ENCODE data around the gene GPR62. TPM values are rescaled to one million over a fixed set of nuclear protein-coding genes. Genes with fewer than 3 reads are reported as not detected.

Gene GPR62
- total RNA-seq, 2 donors from 2014 or later, result 0.41 to 0.97 TPM

GRCh38 chr3:51994530-51994929 is 39.3 kb downstream of the GPR62 start:
- Histone ChIP-seq H3K9me3 (no peaks in the 10 kb centered on the region), H3K27me3 (replicated peaks; ENCODE audit: insufficient read depth) (no peaks in the 10 kb centered on the region), H3K36me3 (no peaks in the 10 kb centered on the region), H3K27ac (peak overlapping the region in 1 of 2 donors; percentile 88), H3K4me3 (peak overlapping the region; percentile 55 to 80), H3K4me1 (replicated peaks) (peaks cover 7% of the 10 kb centered on the region)
- no peak for DNase-seq (ENCODE audit: low spot score)
- intact Hi-C loops (cut with DNase I), result no loop called here
- TF ChIP-seq POLR2AphosphoS5 (IDR thresholded peaks at IDR 0.05) (no peak), CTCF (IDR thresholded peaks at IDR 0.05) (no peak), POLR2A (IDR thresholded peaks at IDR 0.05) (no peak)
- WGBS, result 78% methylated on average over 2 of the region's 2 CpGs

- H3K4me1 ChIP-seq (replicated peaks), result peaks cover 7% of the 10 kb centered on the region
- intact Hi-C loops (cut with DNase I), result no loop called here
- no peaks in the 10 kb centered on the region for H3K36me3 ChIP-seq
- H3K27me3 ChIP-seq (replicated peaks; ENCODE audit: insufficient read depth), result no peaks in the 10 kb centered on the region
- DNase-seq (ENCODE audit: low spot score), result peak; percentile 89
- 0% methylated on average over 26 of the region's 40 CpGs for WGBS
- peak; percentile 99 for TF ChIP-seq POLR2AphosphoS5 (IDR thresholded peaks at IDR 0.05)
- peak in 3 of 4 experiments; percentile 45 to 64 (median 45) for TF ChIP-seq CTCF (IDR thresholded peaks at IDR 0.05)
- peak; percentile 56 for TF ChIP-seq POLR2A (IDR thresholded peaks at IDR 0.05)
- H3K27ac ChIP-seq, result peak within 1 kb of the TSS; percentile 80 to 88
- H3K9me3 ChIP-seq, result no peaks in the 10 kb centered on the region
- peak within 1 kb of the TSS; percentile 55 to 80 for H3K4me3 ChIP-seq
Observed at GRCh38 chr3:51995346-51996163, 40.4 kb downstream of the GPR62 start, which contains the start of gene RPL29. Gene RPL29, minus strand, starts transcription at chr3:51995895. Its CDS starts 434 bp downstream, at chr3:51995461.

GRCh38 chr3:51997172-51997571 is 42.0 kb downstream of the GPR62 start:
- Histone ChIP-seq H3K27ac (no peak overlapping the region), H3K36me3 (no peaks in the 10 kb centered on the region), H3K4me3 (no peak overlapping the region), H3K4me1 (replicated peaks) (peaks cover 7% of the 10 kb centered on the region), H3K27me3 (replicated peaks; ENCODE audit: insufficient read depth) (no peaks in the 10 kb centered on the region), H3K9me3 (no peaks in the 10 kb centered on the region)
- 75% methylated on average over 2 of the region's 2 CpGs for WGBS
- no peak for TF ChIP-seq POLR2A (IDR thresholded peaks at IDR 0.05)
- no peak for TF ChIP-seq CTCF (IDR thresholded peaks at IDR 0.05)
- no peak for TF ChIP-seq POLR2AphosphoS5 (IDR thresholded peaks at IDR 0.05)
- intact Hi-C loops (cut with DNase I), result no loop called here
- no peak for DNase-seq (ENCODE audit: low spot score)

- H3K9me3 ChIP-seq, result no peaks in the 10 kb centered on the region
- whole genome bisulfite sequencing, result 47% methylated on average over 7 of the region's 7 CpGs
- intact Hi-C loops (cut with DNase I), result no loop called here
- no peak overlapping the region for H3K4me3 ChIP-seq
- no peaks in the 10 kb centered on the region for H3K27me3 ChIP-seq (replicated peaks; ENCODE audit: insufficient read depth)
- no peaks in the 10 kb centered on the region for H3K36me3 ChIP-seq
- peak overlapping the region in 1 of 2 donors; percentile 14 for H3K27ac ChIP-seq
- peaks cover 7% of the 10 kb centered on the region for H3K4me1 ChIP-seq (replicated peaks)
- no peak for DNase-seq (ENCODE audit: low spot score)
- no peak for TF ChIP-seq POLR2A (IDR thresholded peaks at IDR 0.05)
- peak; percentile 19 for TF ChIP-seq POLR2AphosphoS5 (IDR thresholded peaks at IDR 0.05)
Observed at GRCh38 chr3:51997935-51998596, 42.9 kb downstream of the GPR62 start.

DNA sequence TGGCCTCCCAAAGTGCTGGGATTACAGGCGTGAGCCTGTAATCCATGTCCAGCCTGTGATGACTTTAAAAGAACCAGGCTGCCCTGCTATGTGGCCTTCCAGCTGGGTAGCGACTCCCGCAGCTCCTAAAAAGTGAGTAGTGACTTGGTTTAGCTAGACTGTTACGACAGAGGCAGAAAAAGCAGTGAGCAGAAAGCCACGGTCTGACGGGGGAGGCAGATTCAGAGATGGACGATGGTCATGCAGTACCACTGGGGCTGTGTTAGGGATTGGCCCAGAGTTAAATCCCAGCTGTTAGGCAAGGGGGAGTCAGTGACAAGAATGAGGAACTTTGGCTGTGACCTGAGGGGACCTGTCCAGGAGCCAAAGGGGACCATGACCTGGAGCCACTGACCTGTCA is 43.6 kb downstream of the GPR62 start:
- H3K4me3 ChIP-seq, result no peak overlapping the region
- peaks cover 7% of the 10 kb centered on the region for H3K4me1 ChIP-seq (replicated peaks)
- no peaks in the 10 kb centered on the region for H3K27me3 ChIP-seq (replicated peaks; ENCODE audit: insufficient read depth)
- no peak for DNase-seq (ENCODE audit: low spot score)
- intact Hi-C loops (cut with DNase I), result no loop called here
- no peaks in the 10 kb centered on the region for H3K9me3 ChIP-seq
- WGBS, result 72% methylated on average over 7 of the region's 7 CpGs
- H3K36me3 ChIP-seq, result no peaks in the 10 kb centered on the region
- TF ChIP-seq POLR2A (IDR thresholded peaks at IDR 0.05), result no peak
- TF ChIP-seq POLR2AphosphoS5 (IDR thresholded peaks at IDR 0.05), result no peak
- no peak for TF ChIP-seq CTCF (IDR thresholded peaks at IDR 0.05)
- H3K27ac ChIP-seq, result no peak overlapping the region

Measured in prostate gland (tissue), 2 donors.